Ovary (tissue), 3 donors: ENCODE results near the gene ZNF860.

ENCODE experiments used
- EP300 ChIP-seq: sonication (generic); formaldehyde crosslinking; IDR thresholded peaks from one replicate; pipeline ENCODE4 v1.6.1; 2017; ENCODE audit warnings: antibody characterized with exemption
- POLR2A ChIP-seq: fragments of 450-650 bp; IDR thresholded peaks from one replicate; pipeline ENCODE4 v1.6.1; 2017; ENCODE audit warnings: antibody characterized with exemption, mild to moderate bottlenecking, moderate library complexity
- TF ChIP-seq, protein P1 (sequence below), 3 donors: fragments of 450-650 bp in 2 of 3; fragments of 200-600 bp in 1 of 3; IDR thresholded peaks; one replicate each; pipeline versions ENCODE4 v1.5.1 to v1.8.0; 2016 to 2022; ENCODE audit warnings: antibody characterized with exemption in 3 of 3, mild to moderate bottlenecking in 1 of 3
- donor health status: DM: no; HTN: no; CAD: no.

DNA sequence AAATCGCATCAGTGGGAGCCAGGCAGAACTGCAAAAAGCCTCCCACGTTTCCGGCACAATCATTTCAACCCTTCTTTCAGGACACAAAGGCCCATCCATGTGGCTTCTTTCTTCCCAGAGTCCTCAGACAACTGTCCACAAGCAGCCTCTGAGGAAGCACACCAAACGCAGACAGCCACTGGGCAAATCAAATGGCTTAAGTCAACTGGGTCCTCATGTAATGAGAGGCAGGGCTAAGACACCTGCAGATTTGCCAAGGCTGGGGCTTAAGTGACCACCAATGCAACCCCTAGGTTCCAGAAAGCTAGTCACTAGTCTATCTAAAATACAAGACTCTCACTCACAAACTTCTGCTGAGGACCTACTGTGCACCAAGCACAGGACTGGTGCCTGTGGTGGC is 8.5 kb upstream of the ZNF860 start:
- TF ChIP-seq, protein P1, sequence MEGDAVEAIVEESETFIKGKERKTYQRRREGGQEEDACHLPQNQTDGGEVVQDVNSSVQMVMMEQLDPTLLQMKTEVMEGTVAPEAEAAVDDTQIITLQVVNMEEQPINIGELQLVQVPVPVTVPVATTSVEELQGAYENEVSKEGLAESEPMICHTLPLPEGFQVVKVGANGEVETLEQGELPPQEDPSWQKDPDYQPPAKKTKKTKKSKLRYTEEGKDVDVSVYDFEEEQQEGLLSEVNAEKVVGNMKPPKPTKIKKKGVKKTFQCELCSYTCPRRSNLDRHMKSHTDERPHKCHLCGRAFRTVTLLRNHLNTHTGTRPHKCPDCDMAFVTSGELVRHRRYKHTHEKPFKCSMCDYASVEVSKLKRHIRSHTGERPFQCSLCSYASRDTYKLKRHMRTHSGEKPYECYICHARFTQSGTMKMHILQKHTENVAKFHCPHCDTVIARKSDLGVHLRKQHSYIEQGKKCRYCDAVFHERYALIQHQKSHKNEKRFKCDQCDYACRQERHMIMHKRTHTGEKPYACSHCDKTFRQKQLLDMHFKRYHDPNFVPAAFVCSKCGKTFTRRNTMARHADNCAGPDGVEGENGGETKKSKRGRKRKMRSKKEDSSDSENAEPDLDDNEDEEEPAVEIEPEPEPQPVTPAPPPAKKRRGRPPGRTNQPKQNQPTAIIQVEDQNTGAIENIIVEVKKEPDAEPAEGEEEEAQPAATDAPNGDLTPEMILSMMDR (IDR thresholded peaks at IDR 0.05): no peak
- TF ChIP-seq POLR2A (no peak), EP300 (no peak)
